LNCAP (cell line): ENCODE results near the gene PRKAR1B.

Source experiments
- CTCF ChIP-seq: fragments of 450-650 bp; IDR thresholded peaks from 2 replicates; pipeline ENCODE4 v1.5.1; 2017; ENCODE audit warnings: mild to moderate bottlenecking

PRKAR1B gene

GRCh38 chr7:576524-577277 is 150.4 kb downstream of the PRKAR1B start:
- no peak for TF ChIP-seq CTCF

- TF ChIP-seq CTCF, result no peak
Observed at GRCh38 chr7:575425-576366, 151.4 kb downstream of the PRKAR1B start.

- no peak for TF ChIP-seq CTCF
Observed at GRCh38 chr7:574661-575395, 152.3 kb downstream of the PRKAR1B start.

- TF ChIP-seq CTCF, result no peak
Observed at GRCh38 chr7:573933-574381, 153.1 kb downstream of the PRKAR1B start.

- no peak for TF ChIP-seq CTCF
Observed at GRCh38 chr7:573269-573932, 153.7 kb downstream of the PRKAR1B start.

- TF ChIP-seq CTCF, result no peak
Observed at GRCh38 chr7:572416-573268, 154.4 kb downstream of the PRKAR1B start.
